ENCODE data around the gene CCL14. TPM values are rescaled to one million over a fixed set of nuclear protein-coding genes. Genes with fewer than 3 reads are reported as not detected.

The CCL14 gene
- total and polyA plus RNA-seq, 2 of the 13 experiments (the other 11 are each of a cell fraction or from before 2014, with no cell fraction given): 1.1 to 1.7 TPM

- no peak; the same call in none of the 2 replicates for TF ChIP-seq ZMYM2 (CRISPR knock-in tag; IDR thresholded peaks at IDR 0.05)
- peak; percentile 37; the same call in 1 of the 2 replicates for TF ChIP-seq FOXJ3 (CRISPR knock-in tag; IDR thresholded peaks at IDR 0.05; ENCODE audit: borderline replicate concordance)
- TF ChIP-seq FOXO1 (CRISPR knock-in tag; IDR thresholded peaks at IDR 0.05): peak; percentile 67; the same call in 1 of the 2 replicates
- TF ChIP-seq ZNF547 (CRISPR knock-in tag; IDR thresholded peaks at IDR 0.05): no peak; the same call in 1 of the 2 replicates
- TF ChIP-seq IRF9 (CRISPR knock-in tag; IDR thresholded peaks at IDR 0.05; ENCODE audit: borderline replicate concordance): no peak
- TF ChIP-seq HOXA7 (CRISPR knock-in tag; IDR thresholded peaks at IDR 0.05): no peak
- no peak for TF ChIP-seq ZNF20 (CRISPR knock-in tag; IDR thresholded peaks at IDR 0.05)
- no peak for TF ChIP-seq ZNF124 (CRISPR knock-in tag; IDR thresholded peaks at IDR 0.05)
- TF ChIP-seq SMAD9 (CRISPR knock-in tag; IDR thresholded peaks at IDR 0.05): no peak
- TF ChIP-seq, protein P1, sequence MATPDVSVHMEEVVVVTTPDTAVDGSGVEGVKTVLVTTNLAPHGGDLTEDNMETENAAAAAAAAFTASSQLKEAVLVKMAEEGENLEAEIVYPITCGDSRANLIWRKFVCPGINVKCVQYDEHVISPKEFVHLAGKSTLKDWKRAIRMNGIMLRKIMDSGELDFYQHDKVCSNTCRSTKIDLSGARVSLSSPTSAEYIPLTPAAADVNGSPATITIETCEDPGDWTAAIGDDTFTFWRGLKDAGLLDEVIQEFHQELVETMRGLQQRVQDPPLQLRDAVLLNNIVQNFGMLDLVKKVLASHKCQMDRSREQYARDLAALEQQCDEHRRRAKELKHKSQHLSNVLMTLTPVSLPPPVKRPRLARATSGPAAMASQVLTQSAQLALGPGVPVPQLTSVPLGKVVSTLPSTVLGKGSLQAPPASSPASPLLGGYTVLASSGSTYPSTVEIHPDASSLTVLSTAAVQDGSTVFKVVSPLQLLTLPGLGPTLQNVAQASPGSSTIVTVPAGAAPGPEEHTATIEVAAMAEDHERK (CRISPR knock-in tag; IDR thresholded peaks at IDR 0.05; ENCODE audit: low read depth): no peak
- no peak for TF ChIP-seq RAD51 (IDR thresholded peaks at IDR 0.05; ENCODE audit: borderline replicate concordance)
- TF ChIP-seq ERF (CRISPR knock-in tag; IDR thresholded peaks at IDR 0.05): peak; percentile 33; the same call in 1 of the 2 replicates
- TF ChIP-seq, protein P2, sequence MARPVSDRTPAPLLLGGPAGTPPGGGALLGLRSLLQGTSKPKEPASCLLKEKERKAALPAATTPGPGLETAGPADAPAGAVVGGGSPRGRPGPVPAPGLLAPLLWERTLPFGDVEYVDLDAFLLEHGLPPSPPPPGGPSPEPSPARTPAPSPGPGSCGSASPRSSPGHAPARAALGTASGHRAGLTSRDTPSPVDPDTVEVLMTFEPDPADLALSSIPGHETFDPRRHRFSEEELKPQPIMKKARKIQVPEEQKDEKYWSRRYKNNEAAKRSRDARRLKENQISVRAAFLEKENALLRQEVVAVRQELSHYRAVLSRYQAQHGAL (CRISPR knock-in tag; IDR thresholded peaks at IDR 0.05; ENCODE audit: not compliant biosample characterization): no peak
- no peak for TF ChIP-seq ATF6 (CRISPR knock-in tag; conservative IDR thresholded peaks at IDR 0.05)
- TF ChIP-seq ZNF720 (CRISPR knock-in tag; IDR thresholded peaks at IDR 0.05): no peak
- TF ChIP-seq PHB2 (IDR thresholded peaks at IDR 0.05; ENCODE audit: partially characterized antibody): no peak
- TF ChIP-seq KDM5A (IDR thresholded peaks at IDR 0.05; ENCODE audit: borderline replicate concordance, low read length): no peak
- no peak for TF ChIP-seq ZNF296 (CRISPR knock-in tag; conservative IDR thresholded peaks at IDR 0.05)
- TF ChIP-seq, protein P3, sequence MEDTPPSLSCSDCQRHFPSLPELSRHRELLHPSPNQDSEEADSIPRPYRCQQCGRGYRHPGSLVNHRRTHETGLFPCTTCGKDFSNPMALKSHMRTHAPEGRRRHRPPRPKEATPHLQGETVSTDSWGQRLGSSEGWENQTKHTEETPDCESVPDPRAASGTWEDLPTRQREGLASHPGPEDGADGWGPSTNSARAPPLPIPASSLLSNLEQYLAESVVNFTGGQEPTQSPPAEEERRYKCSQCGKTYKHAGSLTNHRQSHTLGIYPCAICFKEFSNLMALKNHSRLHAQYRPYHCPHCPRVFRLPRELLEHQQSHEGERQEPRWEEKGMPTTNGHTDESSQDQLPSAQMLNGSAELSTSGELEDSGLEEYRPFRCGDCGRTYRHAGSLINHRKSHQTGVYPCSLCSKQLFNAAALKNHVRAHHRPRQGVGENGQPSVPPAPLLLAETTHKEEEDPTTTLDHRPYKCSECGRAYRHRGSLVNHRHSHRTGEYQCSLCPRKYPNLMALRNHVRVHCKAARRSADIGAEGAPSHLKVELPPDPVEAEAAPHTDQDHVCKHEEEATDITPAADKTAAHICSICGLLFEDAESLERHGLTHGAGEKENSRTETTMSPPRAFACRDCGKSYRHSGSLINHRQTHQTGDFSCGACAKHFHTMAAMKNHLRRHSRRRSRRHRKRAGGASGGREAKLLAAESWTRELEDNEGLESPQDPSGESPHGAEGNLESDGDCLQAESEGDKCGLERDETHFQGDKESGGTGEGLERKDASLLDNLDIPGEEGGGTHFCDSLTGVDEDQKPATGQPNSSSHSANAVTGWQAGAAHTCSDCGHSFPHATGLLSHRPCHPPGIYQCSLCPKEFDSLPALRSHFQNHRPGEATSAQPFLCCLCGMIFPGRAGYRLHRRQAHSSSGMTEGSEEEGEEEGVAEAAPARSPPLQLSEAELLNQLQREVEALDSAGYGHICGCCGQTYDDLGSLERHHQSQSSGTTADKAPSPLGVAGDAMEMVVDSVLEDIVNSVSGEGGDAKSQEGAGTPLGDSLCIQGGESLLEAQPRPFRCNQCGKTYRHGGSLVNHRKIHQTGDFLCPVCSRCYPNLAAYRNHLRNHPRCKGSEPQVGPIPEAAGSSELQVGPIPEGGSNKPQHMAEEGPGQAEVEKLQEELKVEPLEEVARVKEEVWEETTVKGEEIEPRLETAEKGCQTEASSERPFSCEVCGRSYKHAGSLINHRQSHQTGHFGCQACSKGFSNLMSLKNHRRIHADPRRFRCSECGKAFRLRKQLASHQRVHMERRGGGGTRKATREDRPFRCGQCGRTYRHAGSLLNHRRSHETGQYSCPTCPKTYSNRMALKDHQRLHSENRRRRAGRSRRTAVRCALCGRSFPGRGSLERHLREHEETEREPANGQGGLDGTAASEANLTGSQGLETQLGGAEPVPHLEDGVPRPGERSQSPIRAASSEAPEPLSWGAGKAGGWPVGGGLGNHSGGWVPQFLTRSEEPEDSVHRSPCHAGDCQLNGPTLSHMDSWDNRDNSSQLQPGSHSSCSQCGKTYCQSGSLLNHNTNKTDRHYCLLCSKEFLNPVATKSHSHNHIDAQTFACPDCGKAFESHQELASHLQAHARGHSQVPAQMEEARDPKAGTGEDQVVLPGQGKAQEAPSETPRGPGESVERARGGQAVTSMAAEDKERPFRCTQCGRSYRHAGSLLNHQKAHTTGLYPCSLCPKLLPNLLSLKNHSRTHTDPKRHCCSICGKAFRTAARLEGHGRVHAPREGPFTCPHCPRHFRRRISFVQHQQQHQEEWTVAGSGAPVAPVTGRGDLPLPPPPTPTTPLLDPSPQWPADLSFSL (CRISPR knock-in tag; IDR thresholded peaks at IDR 0.05): no peak
These were observed 4.6 kb downstream of the CCL14 start (continued) for GRCh38 chr17:35981908-35982330.
